Activated T-cell treated with anti-CD3 and anti-CD28 coated beads, Interleukin-2, amount 50 U/mL, for 24 hours (primary cell): ENCODE data around the gene RGMA.

Source experiments
- DNase-seq: peaks from one replicate; pipeline ENCODE4 v3.0.0-alpha.2; 2020
- H3K27ac Mint-ChIP-seq: 2 replicates; pipeline ENCODE4 v1.8.0; 2020; ENCODE audit warnings: mild to moderate bottlenecking, mixed read lengths
- H3K27me3 Mint-ChIP-seq: 2 replicates; pipeline ENCODE4 v1.8.0; 2020; ENCODE audit warnings: mixed read lengths
- H3K36me3 Mint-ChIP-seq: 2 replicates; pipeline ENCODE4 v1.8.0; 2020; ENCODE audit warnings: low read depth, mixed read lengths
- H3K4me1 Mint-ChIP-seq: 2 replicates; pipeline ENCODE4 v1.8.0; 2020; ENCODE audit warnings: low read depth, mixed read lengths
- H3K4me3 Mint-ChIP-seq: 2 replicates; pipeline ENCODE4 v1.8.0; 2020; ENCODE audit warnings: mild to moderate bottlenecking, moderate library complexity, mixed read lengths
- H3K9me3 Mint-ChIP-seq: 2 replicates; pipeline ENCODE4 v1.8.0; 2020; ENCODE audit warnings: mixed read lengths

The RGMA gene

GRCh38 chr15:93019971-93020370 is 69.0 kb downstream of the RGMA start:
- H3K9me3 Mint-ChIP-seq = no peaks in the 10 kb centered on the region
- H3K4me1 Mint-ChIP-seq = peaks cover 80% of the 10 kb centered on the region
- H3K4me3 Mint-ChIP-seq = no peak overlapping the region
- peaks cover 99% of the 10 kb centered on the region for H3K36me3 Mint-ChIP-seq
- H3K27ac Mint-ChIP-seq = peak overlapping the region; percentile 76
- no peaks in the 10 kb centered on the region for H3K27me3 Mint-ChIP-seq
- no peak for DNase-seq

- no peak for DNase-seq
- Mint-ChIP-seq H3K27me3 (no peaks in the 10 kb centered on the region), H3K9me3 (no peaks in the 10 kb centered on the region), H3K4me1 (peaks cover 71% of the 10 kb centered on the region), H3K27ac (peak overlapping the region; percentile 76), H3K4me3 (peak overlapping the region; percentile 0), H3K36me3 (peaks cover 99% of the 10 kb centered on the region)
Measured at GRCh38 chr15:93019090-93019489, 69.9 kb downstream of the RGMA start.

GRCh38 chr15:93018574-93018973 is 70.4 kb downstream of the RGMA start:
- DNase-seq = no peak
- Mint-ChIP-seq H3K36me3 (peaks cover 97% of the 10 kb centered on the region), H3K27me3 (no peaks in the 10 kb centered on the region), H3K4me3 (no peak overlapping the region), H3K27ac (peak overlapping the region; percentile 76), H3K4me1 (peaks cover 66% of the 10 kb centered on the region), H3K9me3 (no peaks in the 10 kb centered on the region)

- DNase-seq = no peak
- peaks cover 97% of the 10 kb centered on the region for H3K36me3 Mint-ChIP-seq
- H3K4me3 Mint-ChIP-seq = no peak overlapping the region
Measured at GRCh38 chr15:93017526-93017925, 71.5 kb downstream of the RGMA start.

GRCh38 chr15:93012786-93013185 is 76.2 kb downstream of the RGMA start:
- peak overlapping the region; percentile 68 for H3K27ac Mint-ChIP-seq

More at GRCh38 chr15:93017526-93017925, 71.5 kb downstream of the RGMA start:
- peak overlapping the region; percentile 76 for H3K27ac Mint-ChIP-seq
- H3K4me1 Mint-ChIP-seq = peaks cover 55% of the 10 kb centered on the region
- H3K27me3 Mint-ChIP-seq = no peaks in the 10 kb centered on the region
- no peaks in the 10 kb centered on the region for H3K9me3 Mint-ChIP-seq

GRCh38 chr15:93007994-93008393 is 81.0 kb downstream of the RGMA start:
- Mint-ChIP-seq H3K4me1 (no peaks in the 10 kb centered on the region), H3K36me3 (peaks cover 99% of the 10 kb centered on the region), H3K27ac (peak overlapping the region; percentile 74), H3K9me3 (no peaks in the 10 kb centered on the region), H3K27me3 (no peaks in the 10 kb centered on the region), H3K4me3 (no peak overlapping the region)
- no peak for DNase-seq

More at GRCh38 chr15:93012786-93013185, 76.2 kb downstream of the RGMA start:
- Mint-ChIP-seq H3K27me3 (no peaks in the 10 kb centered on the region), H3K4me3 (no peak overlapping the region), H3K36me3 (peaks cover 97% of the 10 kb centered on the region), H3K9me3 (no peaks in the 10 kb centered on the region), H3K4me1 (peaks cover 10% of the 10 kb centered on the region)
- no peak for DNase-seq

GRCh38 chr15:93005133-93005532 is 83.9 kb downstream of the RGMA start:
- no peaks in the 10 kb centered on the region for H3K4me1 Mint-ChIP-seq
- peaks cover 97% of the 10 kb centered on the region for H3K36me3 Mint-ChIP-seq
- H3K27me3 Mint-ChIP-seq = no peaks in the 10 kb centered on the region
- H3K4me3 Mint-ChIP-seq = no peak overlapping the region
- DNase-seq = no peak
- H3K9me3 Mint-ChIP-seq = no peaks in the 10 kb centered on the region
- H3K27ac Mint-ChIP-seq = peak overlapping the region; percentile 34

GRCh38 chr15:93001881-93002280 is 87.1 kb downstream of the RGMA start:
- Mint-ChIP-seq H3K4me1 (no peaks in the 10 kb centered on the region), H3K4me3 (no peak overlapping the region), H3K9me3 (no peaks in the 10 kb centered on the region), H3K27ac (peak overlapping the region; percentile 35), H3K36me3 (peaks cover 96% of the 10 kb centered on the region), H3K27me3 (no peaks in the 10 kb centered on the region)
- no peak for DNase-seq

- Mint-ChIP-seq H3K27me3 (no peaks in the 10 kb centered on the region), H3K9me3 (no peaks in the 10 kb centered on the region), H3K27ac (peak overlapping the region; percentile 55), H3K4me1 (no peaks in the 10 kb centered on the region), H3K36me3 (peaks cover 96% of the 10 kb centered on the region), H3K4me3 (no peak overlapping the region)
- no peak for DNase-seq
Measured at GRCh38 chr15:93001156-93001555, 87.9 kb downstream of the RGMA start.

GRCh38 chr15:92997821-92998220 is 91.2 kb downstream of the RGMA start:
- DNase-seq = no peak
- H3K9me3 Mint-ChIP-seq = no peaks in the 10 kb centered on the region
- H3K27me3 Mint-ChIP-seq = no peaks in the 10 kb centered on the region
- no peak overlapping the region for H3K4me3 Mint-ChIP-seq
- H3K4me1 Mint-ChIP-seq = peaks cover 1% of the 10 kb centered on the region
- peaks cover 90% of the 10 kb centered on the region for H3K36me3 Mint-ChIP-seq
- H3K27ac Mint-ChIP-seq = peak overlapping the region; percentile 84

- Mint-ChIP-seq H3K27me3 (no peaks in the 10 kb centered on the region), H3K36me3 (peaks cover 92% of the 10 kb centered on the region), H3K4me3 (no peak overlapping the region), H3K27ac (peak overlapping the region; percentile 80), H3K4me1 (peaks cover 13% of the 10 kb centered on the region), H3K9me3 (no peaks in the 10 kb centered on the region)
- DNase-seq = no peak
Measured at GRCh38 chr15:92992720-92993119, 96.3 kb downstream of the RGMA start.

- DNase-seq = no peak
- H3K9me3 Mint-ChIP-seq = no peaks in the 10 kb centered on the region
- H3K27me3 Mint-ChIP-seq = no peaks in the 10 kb centered on the region
- H3K27ac Mint-ChIP-seq = peak overlapping the region; percentile 61
- peaks cover 88% of the 10 kb centered on the region for H3K36me3 Mint-ChIP-seq
- no peak overlapping the region for H3K4me3 Mint-ChIP-seq
- H3K4me1 Mint-ChIP-seq = peaks cover 13% of the 10 kb centered on the region
Measured at GRCh38 chr15:92990031-92990430, 99.0 kb downstream of the RGMA start.

GRCh38 chr15:92989470-92989869 is 99.5 kb downstream of the RGMA start:
- DNase-seq = no peak
- no peak overlapping the region for H3K4me3 Mint-ChIP-seq
- peaks cover 13% of the 10 kb centered on the region for H3K4me1 Mint-ChIP-seq
- H3K9me3 Mint-ChIP-seq = no peaks in the 10 kb centered on the region
- H3K27ac Mint-ChIP-seq = peak overlapping the region; percentile 61
- no peaks in the 10 kb centered on the region for H3K27me3 Mint-ChIP-seq
- peaks cover 88% of the 10 kb centered on the region for H3K36me3 Mint-ChIP-seq
